GM08714 (cell line): Measurements from ENCODE around the gene CLDN1.

ENCODE experiments used
- H3K4me3 ChIP-seq: fragments of 200-500 bp; sonication (Bioruptor generic); 2 replicates; pipeline ENCODE4 v1.5.1; 2014; ENCODE audit warnings: mild to moderate bottlenecking, low read length, inconsistent platforms
- ZNF274 ChIP-seq: IDR thresholded peaks from 2 replicates; pipeline ENCODE4 v1.6.1; 2012; ENCODE audit warnings: mild to moderate bottlenecking, low read depth, low read length

Gene CLDN1, protein sequence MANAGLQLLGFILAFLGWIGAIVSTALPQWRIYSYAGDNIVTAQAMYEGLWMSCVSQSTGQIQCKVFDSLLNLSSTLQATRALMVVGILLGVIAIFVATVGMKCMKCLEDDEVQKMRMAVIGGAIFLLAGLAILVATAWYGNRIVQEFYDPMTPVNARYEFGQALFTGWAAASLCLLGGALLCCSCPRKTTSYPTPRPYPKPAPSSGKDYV

DNA sequence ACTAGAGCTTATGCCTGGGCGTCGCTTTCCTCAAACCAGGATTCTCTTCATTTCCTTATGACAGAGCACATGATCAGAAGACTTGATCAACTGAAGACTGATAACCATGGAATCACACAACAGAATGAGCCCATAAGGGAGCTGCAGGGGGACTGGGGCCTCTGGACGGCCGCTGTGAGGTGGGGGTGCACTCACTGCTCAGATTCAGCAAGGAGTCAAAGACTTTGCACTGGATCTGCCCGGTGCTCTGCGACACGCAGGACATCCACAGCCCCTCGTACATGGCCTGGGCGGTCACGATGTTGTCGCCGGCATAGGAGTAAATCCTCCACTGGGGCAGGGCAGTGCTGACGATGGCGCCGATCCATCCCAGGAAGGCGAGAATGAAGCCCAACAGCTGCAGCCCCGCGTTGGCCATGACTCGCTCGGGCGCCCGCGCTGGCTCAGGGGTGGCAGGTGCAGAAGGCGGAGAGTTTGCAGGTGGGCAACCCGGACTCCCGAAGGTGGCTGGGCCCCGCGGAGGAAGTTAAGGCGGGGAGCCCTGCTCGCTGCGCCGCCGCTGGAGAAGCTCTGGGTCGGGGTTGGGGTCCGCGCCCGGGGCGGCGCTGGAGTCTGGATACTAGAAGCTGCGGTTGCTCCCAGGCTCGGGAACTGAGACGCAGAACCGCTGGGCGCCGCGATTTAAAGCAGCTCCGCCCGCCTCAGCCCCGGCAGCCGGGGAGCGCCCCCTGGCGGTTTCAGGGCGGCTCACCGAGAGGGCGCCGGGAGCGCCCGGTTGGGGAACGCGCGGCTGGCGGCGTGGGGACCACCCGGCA lies at the start of gene CLDN1:
Gene CLDN1, minus strand, starts transcription at position 658 of the 815 bp plus-strand sequence. Its CDS starts 240 bp downstream, at position 418.
- peak within 1 kb of the TSS; percentile 42 for H3K4me3 ChIP-seq
- TF ChIP-seq ZNF274, result no peak

DNA sequence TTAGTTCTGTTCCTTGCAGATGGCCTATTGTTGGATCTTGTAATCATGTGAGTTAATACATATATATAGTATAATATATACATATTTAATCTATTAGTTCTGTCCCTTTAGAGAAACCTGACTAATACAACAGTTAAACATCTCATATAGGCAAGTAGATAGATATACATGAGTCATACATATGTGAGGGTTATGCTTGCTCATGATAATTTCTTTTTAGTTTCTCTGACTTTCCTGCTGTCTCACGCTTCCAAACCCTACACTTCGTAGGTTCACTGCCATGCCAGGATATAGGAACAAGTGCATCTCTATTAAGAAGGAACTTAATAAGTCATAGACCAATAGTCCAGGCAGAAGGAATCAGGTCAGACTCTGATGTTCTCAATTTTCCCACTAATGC lies 48.9 kb upstream of the CLDN1 start:
- TF ChIP-seq ZNF274, result no peak

DNA sequence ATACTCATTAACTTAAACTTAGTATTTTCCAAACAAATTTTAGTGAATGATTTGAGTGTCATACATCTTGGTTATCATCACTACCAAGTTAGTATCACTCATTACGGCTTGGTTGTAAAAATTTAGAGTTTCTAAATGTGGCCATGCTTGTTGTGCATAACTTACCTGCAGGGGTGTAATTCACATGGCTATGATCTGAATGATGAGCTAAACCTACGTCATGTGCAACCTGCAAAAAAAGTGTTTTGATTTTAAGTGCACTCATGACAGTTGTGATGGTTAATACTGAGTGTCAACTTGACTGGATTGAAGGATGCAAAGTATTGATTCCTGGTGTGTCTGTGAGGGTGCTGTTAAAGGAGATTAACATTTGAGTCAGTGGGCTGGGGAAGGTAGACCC lies 48.1 kb upstream of the CLDN1 start:
- no peak for TF ChIP-seq ZNF274
- H3K4me3 ChIP-seq, result no peak overlapping the region

More for the DNA sequence above, 48.9 kb upstream of the CLDN1 start:
- no peak overlapping the region for H3K4me3 ChIP-seq

DNA sequence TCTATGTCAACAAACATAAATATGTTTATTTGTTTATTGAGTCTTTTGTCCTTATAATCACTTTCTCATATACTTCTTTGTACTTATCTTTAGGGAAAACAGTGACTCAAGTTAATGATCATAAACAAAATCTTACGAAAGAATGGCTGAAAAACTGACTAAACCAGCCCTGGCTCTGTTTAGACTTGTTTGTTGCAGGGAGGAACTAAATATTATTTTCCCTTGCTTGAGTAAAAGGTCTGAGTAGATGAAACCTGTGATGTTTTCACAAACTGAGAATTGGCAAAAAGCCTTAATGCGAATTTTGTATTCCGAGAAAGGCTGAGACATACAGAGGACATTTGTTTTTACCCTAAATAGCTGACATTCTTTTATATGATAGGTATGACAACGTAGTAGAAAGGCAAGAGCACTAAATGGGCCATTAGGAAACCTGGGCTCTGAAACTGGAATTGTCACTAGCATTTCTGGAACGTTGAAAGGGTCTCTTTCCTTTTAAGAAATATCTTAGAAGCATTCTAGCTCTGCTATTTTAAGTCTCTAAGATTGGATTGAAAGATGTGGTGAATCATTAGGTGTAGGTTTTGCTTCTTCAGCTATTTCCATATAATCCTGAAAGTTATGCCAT lies 47.5 kb upstream of the CLDN1 start:
- H3K4me3 ChIP-seq, result no peak overlapping the region
- no peak for TF ChIP-seq ZNF274

DNA sequence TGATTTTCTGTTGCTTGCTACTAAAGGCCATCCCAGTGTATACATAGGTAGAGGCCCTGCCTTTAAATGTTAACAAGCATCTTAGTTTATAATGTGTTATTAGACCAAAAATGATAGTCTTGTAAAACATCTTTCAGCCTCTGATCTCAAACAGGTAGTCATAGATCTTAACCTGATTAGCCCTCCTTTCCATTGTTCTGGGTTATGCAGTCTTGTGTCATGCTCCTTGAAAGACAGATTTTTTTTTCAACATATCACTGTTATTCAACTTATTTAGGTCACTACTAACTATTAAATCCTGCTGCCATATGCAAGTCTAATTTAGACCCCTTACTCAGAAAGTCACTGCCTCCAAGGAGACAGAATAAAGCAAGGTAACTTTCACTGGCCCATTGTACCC lies 46.6 kb upstream of the CLDN1 start:
- no peak for TF ChIP-seq ZNF274
- H3K4me3 ChIP-seq, result no peak overlapping the region

DNA sequence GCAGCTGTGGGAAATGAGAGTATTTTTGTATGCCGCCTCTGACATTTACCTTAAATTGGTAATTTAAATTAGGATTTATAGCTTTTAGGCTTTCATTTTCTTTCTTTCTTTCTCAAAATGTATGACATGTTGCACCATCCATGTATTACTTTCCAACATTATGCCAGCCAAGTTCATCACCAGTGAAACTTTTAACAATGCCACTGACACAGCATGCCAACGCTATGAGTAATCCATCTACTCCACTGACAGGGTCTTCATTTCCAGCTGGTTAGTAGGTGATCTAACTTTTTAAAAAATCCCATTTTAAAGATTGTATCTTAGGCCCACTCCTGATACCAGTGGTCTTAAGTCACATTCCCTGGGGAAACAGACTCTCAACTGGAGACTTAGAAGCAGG lies 43.9 kb upstream of the CLDN1 start:
- H3K4me3 ChIP-seq, result no peak overlapping the region
- TF ChIP-seq ZNF274, result no peak

DNA sequence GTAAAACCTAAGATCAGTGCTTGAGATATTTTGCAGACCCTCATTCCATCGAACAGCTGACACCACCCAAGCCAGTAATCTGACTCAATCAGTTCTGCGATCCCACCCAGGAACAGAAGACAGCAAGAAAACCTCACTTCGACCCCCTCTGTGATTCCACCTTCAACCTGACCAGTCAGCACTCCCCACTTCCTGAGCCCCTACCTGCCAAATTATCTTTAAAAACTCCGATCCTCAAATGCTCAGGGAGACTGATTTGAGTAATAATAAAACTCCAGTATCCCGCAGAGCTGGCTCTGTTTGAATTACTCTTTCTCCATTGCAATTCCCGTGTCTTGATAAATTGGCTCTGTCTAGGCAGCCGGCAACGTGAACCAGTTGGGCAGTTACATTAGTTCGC lies 40.0 kb upstream of the CLDN1 start:
- TF ChIP-seq ZNF274, result no peak
- H3K4me3 ChIP-seq, result no peak overlapping the region

DNA sequence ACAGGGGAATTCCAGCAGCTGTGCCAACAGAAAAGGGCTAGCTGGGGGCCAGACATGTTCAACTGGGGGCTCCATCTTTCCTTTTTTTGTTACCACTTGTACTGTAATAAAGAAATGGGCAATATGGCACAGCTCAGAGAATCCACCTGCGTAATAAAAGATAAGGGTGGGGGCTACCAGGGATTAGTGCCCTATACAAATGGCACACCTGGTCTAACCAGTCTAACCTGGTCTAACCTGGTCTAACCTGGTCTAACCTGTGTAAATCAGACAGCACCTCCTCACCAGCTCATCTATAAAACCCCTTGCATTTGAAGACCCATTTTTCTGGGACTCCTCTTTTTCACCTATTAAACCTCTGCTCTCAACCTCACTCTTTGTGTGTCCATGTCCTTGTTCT lies 39.5 kb upstream of the CLDN1 start:
- no peak overlapping the region for H3K4me3 ChIP-seq
- no peak for TF ChIP-seq ZNF274

DNA sequence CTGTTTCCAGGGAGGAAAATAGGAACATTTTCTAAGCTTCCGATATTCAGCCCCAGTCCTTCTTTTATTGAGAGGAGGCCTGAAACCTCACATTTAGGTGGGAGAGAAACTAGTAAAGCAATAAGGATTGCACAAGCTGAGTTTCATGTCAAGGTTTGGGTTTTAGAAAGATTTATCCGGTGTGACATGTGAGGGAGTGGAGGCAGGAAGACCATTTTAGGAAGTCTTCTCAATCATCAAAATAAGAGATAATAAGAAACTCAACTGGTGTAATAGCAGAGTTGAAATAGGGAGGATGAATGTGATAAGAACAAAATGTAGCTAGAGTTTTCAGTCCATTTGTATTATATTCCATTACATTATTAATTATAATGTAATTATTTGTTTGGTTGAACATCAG lies 38.0 kb upstream of the CLDN1 start:
- H3K4me3 ChIP-seq, result no peak overlapping the region
- no peak for TF ChIP-seq ZNF274

DNA sequence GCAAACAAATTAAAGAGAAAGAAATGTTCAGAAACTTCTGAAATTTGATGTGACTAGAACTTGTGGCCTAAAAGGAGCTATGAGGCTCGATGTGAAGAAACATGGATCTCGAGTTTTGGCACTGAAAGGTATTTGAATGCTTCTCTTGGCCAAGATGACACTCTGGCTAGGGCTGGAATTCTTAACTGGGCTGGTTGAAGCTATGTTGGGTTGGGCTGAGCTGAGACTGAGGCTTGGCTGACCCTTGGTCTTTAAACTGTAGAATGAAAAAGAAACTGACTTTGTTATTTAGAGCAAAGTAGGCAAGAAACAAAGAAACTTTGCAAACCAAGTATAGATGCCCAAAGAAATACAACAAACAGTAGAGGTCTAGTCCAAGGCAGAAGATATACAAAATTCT lies 37.6 kb upstream of the CLDN1 start:
- no peak overlapping the region for H3K4me3 ChIP-seq
- no peak for TF ChIP-seq ZNF274

DNA sequence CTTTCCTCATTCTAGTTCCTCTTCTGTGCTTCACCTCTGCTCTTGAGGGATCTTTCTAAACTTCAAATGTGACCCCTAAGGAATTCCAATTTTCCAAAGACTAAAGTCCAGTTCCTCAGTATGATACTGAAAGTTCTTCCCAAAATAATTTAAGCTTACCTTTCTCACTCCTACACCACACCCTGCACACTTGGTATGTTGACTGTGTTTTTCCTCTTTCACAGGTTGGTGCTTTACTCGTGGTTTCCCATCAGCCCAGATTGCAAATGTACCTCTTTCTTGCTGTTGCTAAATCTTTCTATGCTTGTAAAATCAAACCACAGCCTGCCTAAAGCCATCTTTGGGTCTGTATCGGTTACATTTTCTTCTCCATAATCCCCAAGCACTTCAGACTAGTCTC lies 35.2 kb upstream of the CLDN1 start:
- H3K4me3 ChIP-seq, result no peak overlapping the region

DNA sequence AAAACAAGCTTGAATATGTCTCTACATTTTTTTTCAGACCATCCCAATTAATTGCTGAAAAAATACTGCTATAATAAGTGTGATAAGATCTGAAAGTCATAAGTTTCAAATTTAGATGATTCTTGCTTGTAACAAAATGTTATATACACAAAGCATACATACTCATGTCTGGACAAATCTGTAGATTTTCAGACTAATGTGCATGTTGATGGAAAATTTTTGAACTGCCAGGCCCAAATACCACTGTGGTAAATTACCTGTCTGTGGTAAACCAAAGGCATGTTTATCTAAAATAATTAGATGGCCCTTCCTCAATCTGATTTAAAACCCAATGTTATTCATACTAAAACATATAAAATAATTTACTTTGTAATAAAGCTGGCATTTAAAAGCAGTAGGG lies 34.0 kb upstream of the CLDN1 start:
- H3K4me3 ChIP-seq, result no peak overlapping the region
- no peak for TF ChIP-seq ZNF274

More for the DNA sequence above, 35.2 kb upstream of the CLDN1 start:
- no peak for TF ChIP-seq ZNF274

DNA sequence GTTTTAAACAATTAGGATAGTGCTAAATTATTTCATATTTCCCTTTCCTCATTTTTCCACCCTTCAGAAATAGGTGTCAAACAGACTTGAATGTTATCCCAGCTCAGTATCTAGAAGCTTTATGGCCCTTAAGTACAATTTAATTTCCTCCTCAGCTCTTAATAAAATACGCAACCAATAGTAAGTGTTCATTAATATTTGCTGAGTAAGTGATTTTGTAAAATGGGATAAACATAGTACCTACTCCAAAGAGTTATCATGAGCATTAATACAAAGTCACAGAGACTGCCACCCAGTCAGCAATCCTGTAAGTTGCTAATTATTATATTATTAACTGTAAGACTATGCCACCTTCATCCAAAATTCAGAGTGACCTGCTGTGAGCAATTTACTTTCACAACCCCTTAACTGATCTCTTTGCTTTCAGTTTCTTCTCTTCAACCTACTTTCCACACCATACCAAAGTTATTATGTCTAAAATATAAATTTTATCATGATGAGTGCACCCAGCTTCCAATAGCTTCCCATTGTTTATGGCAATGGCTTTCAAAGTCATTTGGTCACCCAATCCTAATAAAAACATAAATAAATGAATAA lies 30.7 kb upstream of the CLDN1 start:
- H3K4me3 ChIP-seq, result no peak overlapping the region
- TF ChIP-seq ZNF274, result no peak

DNA sequence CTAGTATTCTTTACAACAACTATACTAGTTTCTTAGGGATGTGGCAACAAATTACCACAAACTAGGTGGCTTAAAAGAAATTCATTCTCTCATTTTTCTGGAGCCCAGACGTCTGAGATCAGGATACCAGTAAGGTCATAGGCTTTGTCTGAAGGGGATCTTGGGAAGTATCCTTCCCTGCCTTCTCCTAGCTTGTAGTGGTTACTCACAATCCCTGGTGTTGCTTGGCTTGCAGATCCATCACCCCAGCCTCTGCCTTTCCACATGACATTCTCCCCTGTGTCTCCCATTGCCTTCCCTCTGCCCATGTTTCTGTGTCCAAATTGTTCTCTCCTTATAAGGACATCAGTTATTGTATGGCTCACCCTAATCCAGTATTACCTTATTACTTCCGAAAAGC lies 24.3 kb upstream of the CLDN1 start:
- H3K4me3 ChIP-seq, result no peak overlapping the region
- TF ChIP-seq ZNF274, result no peak

DNA sequence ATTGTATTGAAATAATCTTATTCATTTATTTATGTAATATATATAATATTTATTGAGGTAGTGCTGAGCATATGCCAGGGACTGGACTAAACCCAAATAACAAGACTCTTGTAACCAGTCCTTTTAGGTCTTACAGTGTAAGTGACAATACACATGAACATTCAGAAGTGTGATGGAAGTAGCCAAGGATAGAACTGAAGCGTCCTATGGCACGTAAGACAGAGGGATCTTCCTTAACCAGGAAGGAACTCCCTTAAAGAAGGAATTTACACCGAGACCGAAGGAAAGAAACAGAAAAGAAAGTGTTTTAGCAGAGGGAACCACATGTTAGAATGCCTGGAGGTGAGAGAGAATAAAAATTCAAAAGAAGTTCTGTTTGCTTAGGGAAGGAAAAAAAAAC lies 23.6 kb upstream of the CLDN1 start:
- H3K4me3 ChIP-seq, result no peak overlapping the region
- no peak for TF ChIP-seq ZNF274
